PFSK-1 (cell line): ENCODE measurements around the gene KRT78.

ENCODE experiments used
- FOXP2 ChIP-seq: optimal IDR thresholded peaks from 2 replicates; pipeline ENCODE3; 2011; ENCODE audit warnings: borderline replicate concordance, control low read depth, inconsistent platforms; ENCODE audit not compliant: insufficient read depth; ENCODE audit errors: extremely low read length, extremely low read depth
- POLR2AphosphoS5 ChIP-seq: IDR thresholded peaks from 2 replicates; pipeline ENCODE4 v1.6.1; 2012; ENCODE audit warnings: low read depth, mild to moderate bottlenecking, control low read depth, low read length, moderate library complexity
- REST ChIP-seq, 2 experiments: IDR thresholded peaks; 2 replicates each; pipeline versions ENCODE4 v1.6.1 to v1.8.0; 2011 to 2012; ENCODE audit warnings: low read depth in 2 of 2, low read length in 2 of 2, control low read depth in 1 of 2, inconsistent platforms in 1 of 2, mild to moderate bottlenecking in 1 of 2, moderate library complexity in 1 of 2; ENCODE audit not compliant: insufficient read depth in 1 of 2
- SIN3A ChIP-seq: IDR thresholded peaks from 2 replicates; pipeline ENCODE4 v1.6.1; 2012; ENCODE audit warnings: mild to moderate bottlenecking, low read length, moderate library complexity, borderline replicate concordance; ENCODE audit not compliant: insufficient read depth
- TAF1 ChIP-seq: IDR thresholded peaks from 2 replicates; pipeline ENCODE4 v1.6.1; 2012; ENCODE audit warnings: low read length, control low read depth, borderline replicate concordance; ENCODE audit not compliant: insufficient read depth

KRT78 gene

DNA sequence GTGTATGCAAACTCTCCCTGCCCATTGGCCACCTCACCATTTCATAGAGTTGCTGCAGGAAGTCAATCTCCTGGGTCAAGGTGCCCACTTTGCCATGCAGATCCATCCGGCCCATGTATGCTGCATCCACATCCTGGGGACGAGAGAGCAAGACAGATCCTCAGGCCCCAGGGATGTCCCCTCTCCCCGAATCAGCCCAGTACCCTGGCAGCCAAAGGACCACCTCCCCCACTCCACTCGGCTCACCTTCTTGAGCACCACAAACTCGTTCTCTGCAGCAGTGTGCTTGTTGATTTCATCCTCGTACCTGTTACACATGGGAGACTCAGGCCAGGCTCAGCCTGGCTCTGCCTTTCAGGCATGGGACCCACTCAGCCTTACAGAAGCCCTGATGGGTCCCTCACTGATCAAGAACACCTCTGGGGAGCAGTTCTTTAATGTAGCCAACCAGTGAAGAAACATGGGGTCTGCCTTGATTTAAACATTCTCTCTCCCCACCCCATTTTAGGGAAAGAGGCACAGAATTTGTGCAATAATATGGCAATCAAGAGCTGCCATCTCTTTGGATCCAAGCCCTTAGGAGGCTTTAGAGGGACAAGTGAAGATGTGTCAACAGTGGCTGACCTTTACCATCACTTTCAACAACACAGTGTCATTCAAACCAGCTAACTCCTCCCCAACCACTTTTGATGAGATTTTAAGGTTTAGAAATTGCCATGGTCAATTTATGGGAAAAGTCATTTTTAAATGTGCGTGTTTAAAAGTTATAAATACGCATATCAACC, 18.6 kb downstream of the KRT78 start:
- TF ChIP-seq REST (IDR thresholded peaks at IDR 0.05; ENCODE audit: insufficient read depth in 1 of 2, low read depth in 2 of 2, low read length in 2 of 2) (no peak), SIN3A (no peak), POLR2AphosphoS5 (no peak), TAF1 (no peak), FOXP2 (no peak)

- TF ChIP-seq SIN3A (no peak), TAF1 (no peak), POLR2AphosphoS5 (no peak), REST (IDR thresholded peaks at IDR 0.05; ENCODE audit: insufficient read depth in 1 of 2, low read depth in 2 of 2, low read length in 2 of 2) (no peak), FOXP2 (no peak)
Measured at GRCh38 chr12:52828591-52829021, 20.2 kb downstream of the KRT78 start.

- TF ChIP-seq POLR2AphosphoS5 (no peak), SIN3A (no peak), FOXP2 (no peak), TAF1 (no peak), REST (IDR thresholded peaks at IDR 0.05; ENCODE audit: insufficient read depth in 1 of 2, low read depth in 2 of 2, low read length in 2 of 2) (no peak)
Measured at GRCh38 chr12:52828156-52828555, 20.6 kb downstream of the KRT78 start.

- TF ChIP-seq POLR2AphosphoS5 = no peak
- TF ChIP-seq TAF1 = no peak
- no peak for TF ChIP-seq SIN3A
- no peak for TF ChIP-seq FOXP2
Measured at GRCh38 chr12:52827499-52828090, 21.2 kb downstream of the KRT78 start.

- TF ChIP-seq TAF1 (no peak), POLR2AphosphoS5 (no peak), SIN3A (no peak), FOXP2 (no peak)
Measured at GRCh38 chr12:52826611-52827498, 21.9 kb downstream of the KRT78 start.
